Liver (tissue), 9 donors: ENCODE measurements around the gene SASH3. TPM values are rescaled to one million over a fixed set of nuclear protein-coding genes. Genes with fewer than 3 reads are reported as not detected.

Experiments
- DNase-seq: peaks from one replicate; pipeline ENCODE4 v3.0.0-alpha.2; 2017; ENCODE audit warnings: low spot score
- H3K27ac ChIP-seq, 2 donors: one replicate each; pipeline ENCODE4 v1.7.0; 2013; ENCODE audit warnings: inconsistent platforms in 2 of 2, low read length in 2 of 2, control low read depth in 1 of 2, low read depth in 1 of 2, mild to moderate bottlenecking in 1 of 2
- H3K27me3 ChIP-seq, 4 donors: one replicate each; pipeline versions ENCODE4 v1.6.1 to v1.7.0; 2013; ENCODE audit warnings: low read length in 3 of 4, inconsistent platforms in 1 of 4, mild to moderate bottlenecking in 1 of 4, moderate library complexity in 1 of 4; ENCODE audit not compliant: control insufficient read depth in 4 of 4, insufficient read depth in 4 of 4
- H3K36me3 ChIP-seq, 4 donors: one replicate each; pipeline versions ENCODE4 v1.6.1 to v1.7.0; 2013; ENCODE audit warnings: low read length in 3 of 4, mild to moderate bottlenecking in 3 of 4, low read depth in 1 of 4, moderate library complexity in 1 of 4; ENCODE audit not compliant: control insufficient read depth in 4 of 4, insufficient read depth in 3 of 4
- H3K4me1 ChIP-seq, 4 donors: one replicate each; pipeline versions ENCODE4 v1.6.1 to v1.7.0; 2013; ENCODE audit warnings: low read length in 3 of 4, mild to moderate bottlenecking in 3 of 4, moderate library complexity in 1 of 4; ENCODE audit not compliant: control insufficient read depth in 4 of 4, insufficient read depth in 4 of 4
- H3K4me3 ChIP-seq, 3 donors: one replicate each; pipeline versions ENCODE4 v1.6.1 to v1.7.0; 2013; ENCODE audit warnings: low read length in 3 of 3, control low read depth in 1 of 3, low read depth in 1 of 3, mild to moderate bottlenecking in 1 of 3
- H3K9ac ChIP-seq, 2 donors: one replicate each; pipeline ENCODE4 v1.7.0; 2013; ENCODE audit warnings: low read length in 2 of 2, mild to moderate bottlenecking in 2 of 2, moderate library complexity in 2 of 2, control low read depth in 1 of 2, low read depth in 1 of 2
- H3K9me3 ChIP-seq, 4 donors: one replicate each; pipeline versions ENCODE4 v1.6.1 to v1.7.0; 2013; ENCODE audit warnings: low read length in 3 of 4; ENCODE audit not compliant: control insufficient read depth in 4 of 4
- FOXA1 ChIP-seq: IDR thresholded peaks from 2 replicates; pipeline ENCODE4 v1.6.1; 2016; ENCODE audit warnings: antibody characterized with exemption
- FOXA2 ChIP-seq: IDR thresholded peaks from 2 replicates; pipeline ENCODE4 v1.6.1; 2016; ENCODE audit warnings: antibody characterized with exemption
- GABPA ChIP-seq, 2 donors: IDR thresholded peaks in 1 of 2; conservative IDR thresholded peaks in 1 of 2; 2 replicates each; pipeline ENCODE4 v1.6.1; 2016; ENCODE audit warnings: antibody characterized with exemption in 2 of 2, mild to moderate bottlenecking in 1 of 2, moderate library complexity in 1 of 2
- HNF4A ChIP-seq, 2 donors: conservative IDR thresholded peaks; 2 replicates each; pipeline ENCODE4 v1.6.1; 2016; ENCODE audit warnings: antibody characterized with exemption in 2 of 2, mild to moderate bottlenecking in 2 of 2
- HNF4G ChIP-seq: IDR thresholded peaks from 2 replicates; pipeline ENCODE4 v1.6.1; 2016; ENCODE audit warnings: antibody characterized with exemption
- JUND ChIP-seq, 2 donors: IDR thresholded peaks; 2 replicates each; pipeline ENCODE4 v1.6.1; 2016; ENCODE audit warnings: antibody characterized with exemption in 2 of 2
- NR2F2 ChIP-seq: IDR thresholded peaks from 2 replicates; pipeline ENCODE4 v1.6.1; 2016; ENCODE audit warnings: antibody characterized with exemption
- RAD21 ChIP-seq, 2 donors: IDR thresholded peaks; 2 replicates each; pipeline ENCODE4 v1.6.1; 2016; ENCODE audit warnings: antibody characterized with exemption in 2 of 2, mild to moderate bottlenecking in 2 of 2
- RXRA ChIP-seq, 2 donors: IDR thresholded peaks; 2 replicates each; pipeline ENCODE4 v1.6.1; 2017 to 2018; ENCODE audit warnings: antibody characterized with exemption in 2 of 2, mild to moderate bottlenecking in 1 of 2
- TAF1 ChIP-seq: conservative IDR thresholded peaks from 2 replicates; pipeline ENCODE4 v1.6.1; 2016; ENCODE audit warnings: antibody characterized with exemption, mild to moderate bottlenecking
- YY1 ChIP-seq: IDR thresholded peaks from 2 replicates; pipeline ENCODE4 v1.6.1; 2016; ENCODE audit warnings: antibody characterized with exemption, mild to moderate bottlenecking
- WGBS: extraction: QIAGEN DNeasy Blood & Tissue Kit; methylation state at CpG from one replicate; pipeline ENCODE4 v1.1.7; 2013; 5-methylcytosine and 5-hydroxymethylcytosine counted together
- polyA plus RNA-seq, 2 donors: library from polyadenylated mRNA; stranded (reverse) in 1 of 2; unstranded in 1 of 2; fragments of 200-250 nt in 1 of 2; fragments of >200 nt in 1 of 2; fragmentation: Nextera tagmentation in 1 of 2; extraction: Ambion mirVana in 1 of 2; gene quantifications; one replicate each; pipeline versions ENCODE4 v1.2.1 to v1.2.3, GENCODE V29; 2013 to 2015
- total RNA-seq, 2 donors: library from RNA; depleted of rRNA; stranded (reverse); fragments of >200 nt; gene quantifications; one replicate each; pipeline ENCODE4 v1.2.3, GENCODE V29; 2014
- TF ChIP-seq, protein P1 (sequence below): IDR thresholded peaks from 2 replicates; pipeline ENCODE4 v1.6.1; 2016; ENCODE audit warnings: antibody characterized with exemption, mild to moderate bottlenecking
- TF ChIP-seq, protein P2 (sequence below): fragments of 150-350 bp; IDR thresholded peaks from 2 replicates; pipeline ENCODE4 v1.5.1; 2017; ENCODE audit warnings: improper control_type of control experiment, low read depth, low read length; ENCODE audit not compliant: missing input control
- TF ChIP-seq, protein P3 (sequence below): IDR thresholded peaks from 2 replicates; pipeline ENCODE4 v1.6.1; 2016; ENCODE audit warnings: antibody characterized with exemption
- TF ChIP-seq, protein P4 (sequence below): IDR thresholded peaks from 2 replicates; pipeline ENCODE4 v1.6.1; 2016; ENCODE audit warnings: antibody characterized with exemption
- TF ChIP-seq, protein P5 (sequence below): IDR thresholded peaks from 2 replicates; pipeline ENCODE4 v1.6.1; 2016; ENCODE audit warnings: antibody characterized with exemption
- donor health status: healthy.
- donor health status: healthy.
- donor health status: healthy.
- donor health status: healthy.
- donor health status: healthy.

The SASH3 gene
- total and polyA plus RNA-seq, 4 donors: 1.8 to 9.5 (median 3.9) TPM

DNA sequence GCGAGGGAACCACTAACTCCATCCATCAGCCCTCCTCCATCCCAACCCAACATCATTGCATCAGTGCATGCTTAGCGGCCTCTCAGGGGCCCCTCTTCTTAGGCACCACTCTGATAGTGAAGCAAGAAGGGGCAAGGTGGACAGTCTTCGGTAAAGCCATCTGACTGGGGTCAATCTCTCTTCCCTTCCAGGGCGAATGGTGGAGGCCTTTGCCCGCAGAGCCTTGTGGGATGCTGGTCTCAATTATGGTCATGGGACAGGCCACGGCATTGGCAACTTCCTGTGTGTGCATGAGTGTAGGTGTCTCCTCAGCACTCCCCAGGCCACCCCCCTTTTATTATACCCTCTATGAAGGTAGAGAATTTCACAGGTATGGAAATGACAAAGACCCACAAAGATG is 18.8 kb upstream of the SASH3 start:
- peaks cover 0 to 3% (median 0%) of the 10 kb centered on the region in 4 donors for H3K4me1 ChIP-seq
- no peak overlapping the region for H3K27ac ChIP-seq
- 92% methylated on average over 6 of the region's 6 CpGs for WGBS
- H3K9ac ChIP-seq: no peak overlapping the region
- H3K36me3 ChIP-seq: no peaks in the 10 kb centered on the region
- H3K27me3 ChIP-seq: no peaks in the 10 kb centered on the region
- no peak for DNase-seq
- TF ChIP-seq, protein P1, sequence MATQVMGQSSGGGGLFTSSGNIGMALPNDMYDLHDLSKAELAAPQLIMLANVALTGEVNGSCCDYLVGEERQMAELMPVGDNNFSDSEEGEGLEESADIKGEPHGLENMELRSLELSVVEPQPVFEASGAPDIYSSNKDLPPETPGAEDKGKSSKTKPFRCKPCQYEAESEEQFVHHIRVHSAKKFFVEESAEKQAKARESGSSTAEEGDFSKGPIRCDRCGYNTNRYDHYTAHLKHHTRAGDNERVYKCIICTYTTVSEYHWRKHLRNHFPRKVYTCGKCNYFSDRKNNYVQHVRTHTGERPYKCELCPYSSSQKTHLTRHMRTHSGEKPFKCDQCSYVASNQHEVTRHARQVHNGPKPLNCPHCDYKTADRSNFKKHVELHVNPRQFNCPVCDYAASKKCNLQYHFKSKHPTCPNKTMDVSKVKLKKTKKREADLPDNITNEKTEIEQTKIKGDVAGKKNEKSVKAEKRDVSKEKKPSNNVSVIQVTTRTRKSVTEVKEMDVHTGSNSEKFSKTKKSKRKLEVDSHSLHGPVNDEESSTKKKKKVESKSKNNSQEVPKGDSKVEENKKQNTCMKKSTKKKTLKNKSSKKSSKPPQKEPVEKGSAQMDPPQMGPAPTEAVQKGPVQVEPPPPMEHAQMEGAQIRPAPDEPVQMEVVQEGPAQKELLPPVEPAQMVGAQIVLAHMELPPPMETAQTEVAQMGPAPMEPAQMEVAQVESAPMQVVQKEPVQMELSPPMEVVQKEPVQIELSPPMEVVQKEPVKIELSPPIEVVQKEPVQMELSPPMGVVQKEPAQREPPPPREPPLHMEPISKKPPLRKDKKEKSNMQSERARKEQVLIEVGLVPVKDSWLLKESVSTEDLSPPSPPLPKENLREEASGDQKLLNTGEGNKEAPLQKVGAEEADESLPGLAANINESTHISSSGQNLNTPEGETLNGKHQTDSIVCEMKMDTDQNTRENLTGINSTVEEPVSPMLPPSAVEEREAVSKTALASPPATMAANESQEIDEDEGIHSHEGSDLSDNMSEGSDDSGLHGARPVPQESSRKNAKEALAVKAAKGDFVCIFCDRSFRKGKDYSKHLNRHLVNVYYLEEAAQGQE: no peak
- TF ChIP-seq GABPA (IDR thresholded peaks at IDR 0.05 in 1 of 2, conservative IDR thresholded peaks at IDR 0.05 in 1 of 2) (no peak), JUND (IDR thresholded peaks at IDR 0.05) (no peak), RAD21 (IDR thresholded peaks at IDR 0.05) (no peak), NR2F2 (no peak), FOXA1 (no peak), TAF1 (no peak), HNF4G (no peak), RXRA (IDR thresholded peaks at IDR 0.05) (no peak), HNF4A (conservative IDR thresholded peaks at IDR 0.05) (no peak), YY1 (no peak), FOXA2 (no peak)
- TF ChIP-seq, protein P2, sequence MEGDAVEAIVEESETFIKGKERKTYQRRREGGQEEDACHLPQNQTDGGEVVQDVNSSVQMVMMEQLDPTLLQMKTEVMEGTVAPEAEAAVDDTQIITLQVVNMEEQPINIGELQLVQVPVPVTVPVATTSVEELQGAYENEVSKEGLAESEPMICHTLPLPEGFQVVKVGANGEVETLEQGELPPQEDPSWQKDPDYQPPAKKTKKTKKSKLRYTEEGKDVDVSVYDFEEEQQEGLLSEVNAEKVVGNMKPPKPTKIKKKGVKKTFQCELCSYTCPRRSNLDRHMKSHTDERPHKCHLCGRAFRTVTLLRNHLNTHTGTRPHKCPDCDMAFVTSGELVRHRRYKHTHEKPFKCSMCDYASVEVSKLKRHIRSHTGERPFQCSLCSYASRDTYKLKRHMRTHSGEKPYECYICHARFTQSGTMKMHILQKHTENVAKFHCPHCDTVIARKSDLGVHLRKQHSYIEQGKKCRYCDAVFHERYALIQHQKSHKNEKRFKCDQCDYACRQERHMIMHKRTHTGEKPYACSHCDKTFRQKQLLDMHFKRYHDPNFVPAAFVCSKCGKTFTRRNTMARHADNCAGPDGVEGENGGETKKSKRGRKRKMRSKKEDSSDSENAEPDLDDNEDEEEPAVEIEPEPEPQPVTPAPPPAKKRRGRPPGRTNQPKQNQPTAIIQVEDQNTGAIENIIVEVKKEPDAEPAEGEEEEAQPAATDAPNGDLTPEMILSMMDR: no peak
- TF ChIP-seq, protein P3, sequence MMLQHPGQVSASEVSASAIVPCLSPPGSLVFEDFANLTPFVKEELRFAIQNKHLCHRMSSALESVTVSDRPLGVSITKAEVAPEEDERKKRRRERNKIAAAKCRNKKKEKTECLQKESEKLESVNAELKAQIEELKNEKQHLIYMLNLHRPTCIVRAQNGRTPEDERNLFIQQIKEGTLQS: no peak
- TF ChIP-seq, protein P4, sequence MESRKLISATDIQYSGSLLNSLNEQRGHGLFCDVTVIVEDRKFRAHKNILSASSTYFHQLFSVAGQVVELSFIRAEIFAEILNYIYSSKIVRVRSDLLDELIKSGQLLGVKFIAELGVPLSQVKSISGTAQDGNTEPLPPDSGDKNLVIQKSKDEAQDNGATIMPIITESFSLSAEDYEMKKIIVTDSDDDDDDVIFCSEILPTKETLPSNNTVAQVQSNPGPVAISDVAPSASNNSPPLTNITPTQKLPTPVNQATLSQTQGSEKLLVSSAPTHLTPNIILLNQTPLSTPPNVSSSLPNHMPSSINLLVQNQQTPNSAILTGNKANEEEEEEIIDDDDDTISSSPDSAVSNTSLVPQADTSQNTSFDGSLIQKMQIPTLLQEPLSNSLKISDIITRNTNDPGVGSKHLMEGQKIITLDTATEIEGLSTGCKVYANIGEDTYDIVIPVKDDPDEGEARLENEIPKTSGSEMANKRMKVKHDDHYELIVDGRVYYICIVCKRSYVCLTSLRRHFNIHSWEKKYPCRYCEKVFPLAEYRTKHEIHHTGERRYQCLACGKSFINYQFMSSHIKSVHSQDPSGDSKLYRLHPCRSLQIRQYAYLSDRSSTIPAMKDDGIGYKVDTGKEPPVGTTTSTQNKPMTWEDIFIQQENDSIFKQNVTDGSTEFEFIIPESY: no peak
- TF ChIP-seq, protein P5, sequence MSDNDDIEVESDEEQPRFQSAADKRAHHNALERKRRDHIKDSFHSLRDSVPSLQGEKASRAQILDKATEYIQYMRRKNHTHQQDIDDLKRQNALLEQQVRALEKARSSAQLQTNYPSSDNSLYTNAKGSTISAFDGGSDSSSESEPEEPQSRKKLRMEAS: no peak
- H3K9me3 ChIP-seq: no peaks in the 10 kb centered on the region
- no peak overlapping the region for H3K4me3 ChIP-seq

DNA sequence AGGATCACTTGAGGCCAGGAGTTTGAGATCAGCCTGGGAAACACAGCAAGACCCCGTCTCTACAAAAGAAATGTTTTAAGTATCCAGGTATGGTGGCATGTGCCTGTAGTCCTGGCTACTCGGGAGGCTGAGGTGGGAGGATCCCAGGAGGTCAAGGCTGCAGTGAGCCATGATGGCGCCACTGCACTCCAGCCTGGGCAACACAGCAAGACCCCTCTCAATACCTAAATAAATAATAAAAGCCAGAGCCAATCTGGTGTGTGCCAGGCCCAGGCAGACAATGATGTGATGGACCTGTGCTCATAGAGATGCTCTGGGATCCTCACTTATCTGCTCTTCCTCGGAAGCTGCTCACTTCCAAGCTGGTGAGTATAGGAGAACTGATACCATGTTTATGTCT is 18.2 kb upstream of the SASH3 start:
- DNase-seq: no peak
- Histone ChIP-seq H3K4me3 (no peak overlapping the region), H3K27me3 (no peaks in the 10 kb centered on the region), H3K4me1 (peaks cover 0 to 3% (median 0%) of the 10 kb centered on the region in 4 donors), H3K27ac (no peak overlapping the region), H3K9ac (no peak overlapping the region), H3K36me3 (no peaks in the 10 kb centered on the region), H3K9me3 (no peaks in the 10 kb centered on the region)
- 98% methylated on average over 4 of the region's 4 CpGs for WGBS
- TF ChIP-seq, protein P2: no peak
- TF ChIP-seq RXRA (IDR thresholded peaks at IDR 0.05): no peak
- TF ChIP-seq, protein P1: no peak
- no peak for TF ChIP-seq FOXA2
- TF ChIP-seq, protein P3: no peak
- TF ChIP-seq GABPA (IDR thresholded peaks at IDR 0.05 in 1 of 2, conservative IDR thresholded peaks at IDR 0.05 in 1 of 2): no peak
- no peak for TF ChIP-seq HNF4G
- TF ChIP-seq HNF4A (conservative IDR thresholded peaks at IDR 0.05): no peak
- TF ChIP-seq TAF1: no peak
- TF ChIP-seq, protein P5: no peak
- no peak for TF ChIP-seq RAD21 (IDR thresholded peaks at IDR 0.05)
- no peak for TF ChIP-seq JUND (IDR thresholded peaks at IDR 0.05)
